ENCODE data around the gene CAB39. TPM values are rescaled to one million over a fixed set of nuclear protein-coding genes. Genes with fewer than 3 reads are reported as not detected.

The CAB39 gene
- polyA plus RNA-seq, 1 donor = 90.3 TPM

GRCh38 chr2:230819433-230819832, 106.8 kb downstream of the CAB39 start:
- no peak for DNase-seq

- no peak for DNase-seq
These were observed 108.8 kb downstream of the CAB39 start for GRCh38 chr2:230821261-230821990.

- DNase-seq = no peak
These were observed 109.4 kb downstream of the CAB39 start for GRCh38 chr2:230821991-230822520.

GRCh38 chr2:230823264-230823964, 110.8 kb downstream of the CAB39 start:
- no peak for DNase-seq

- DNase-seq = peak; percentile 90
These were observed 111.8 kb downstream of the CAB39 start for GRCh38 chr2:230824406-230824978.

GRCh38 chr2:230825354-230825753, 112.7 kb downstream of the CAB39 start:
- no peak for DNase-seq

- no peak for DNase-seq
These were observed 115.2 kb downstream of the CAB39 start for GRCh38 chr2:230827774-230828271.

GRCh38 chr2:230828272-230828961, 115.8 kb downstream of the CAB39 start:
- DNase-seq = no peak

GRCh38 chr2:230829293-230829692, 116.7 kb downstream of the CAB39 start:
- DNase-seq = no peak

- no peak for DNase-seq
These were observed 117.3 kb downstream of the CAB39 start for GRCh38 chr2:230829959-230830358.

- no peak for DNase-seq
These were observed 117.8 kb downstream of the CAB39 start for GRCh38 chr2:230830428-230830827.

- DNase-seq = no peak
These were observed 127.7 kb downstream of the CAB39 start for GRCh38 chr2:230840301-230840700.

GRCh38 chr2:230842473-230842872, 129.8 kb downstream of the CAB39 start:
- no peak for DNase-seq

- no peak for DNase-seq
These were observed 130.5 kb downstream of the CAB39 start for GRCh38 chr2:230843132-230843531.

GRCh38 chr2:230846360-230846759, 133.7 kb downstream of the CAB39 start:
- DNase-seq = no peak

GRCh38 chr2:230847883-230848388, 135.3 kb downstream of the CAB39 start:
- DNase-seq = peak; percentile 81

GRCh38 chr2:230849633-230850357, 137.2 kb downstream of the CAB39 start:
- no peak for DNase-seq

- no peak for DNase-seq
These were observed 137.7 kb downstream of the CAB39 start for GRCh38 chr2:230850358-230850658.

- DNase-seq = no peak
These were observed 139.5 kb downstream of the CAB39 start for GRCh38 chr2:230852113-230852512.

GRCh38 chr2:230861552-230862255, 149.1 kb downstream of the CAB39 start:
- peak; percentile 70 for DNase-seq

- DNase-seq = no peak
These were observed 149.7 kb downstream of the CAB39 start for GRCh38 chr2:230862292-230862691.
